ENCODE measurements around the gene C5. TPM values are rescaled to one million over a fixed set of nuclear protein-coding genes. Genes with fewer than 3 reads are reported as not detected.

C5 gene
- total RNA-seq, 3 donors from 2014 or later (not counting 1 experiment from before 2014, with no cell fraction given), result 1.5 to 2.0 (median 1.5) TPM

- Histone ChIP-seq H3K27me3 (ENCODE audit: control insufficient read depth, insufficient read depth, low read length) (no peaks in the 10 kb centered on the region), H3K9me3 (ENCODE audit: control insufficient read depth, insufficient read depth, low read length) (no peaks in the 10 kb centered on the region), H3K36me3 (ENCODE audit: control insufficient read depth, insufficient read depth, low read length) (no peaks in the 10 kb centered on the region), H3K27ac (ENCODE audit: low read length) (no peak overlapping the region), H3K4me1 (ENCODE audit: control insufficient read depth, insufficient read depth, low read length) (peaks cover 16% of the 10 kb centered on the region), H3K4me3 (ENCODE audit: low read length) (no peak overlapping the region)
- H3K4me3 Mint-ChIP-seq, result no peak overlapping the region
- H3K27me3 Mint-ChIP-seq (ENCODE audit: low read depth in 2 of 2), result peaks cover 0 to 9% of the 10 kb centered on the region in 2 donors
- H3K27ac Mint-ChIP-seq, result no peak overlapping the region
- peaks cover 13% of the 10 kb centered on the region in 2 donors for H3K4me1 Mint-ChIP-seq
- WGBS (ENCODE audit: insufficient coverage), result 96% methylated on average over 10 of the region's 10 CpGs
- no peaks in the 10 kb centered on the region for H3K9me3 Mint-ChIP-seq
- intact Hi-C loops (cut with micrococcal nuclease), result no loop called here
- no peaks in the 10 kb centered on the region for H3K36me3 Mint-ChIP-seq
- no peak for TF ChIP-seq CTCF (IDR thresholded peaks at IDR 0.05)
- ATAC-seq (no peak), DNase-seq (no peak)
These were observed 109.5 kb downstream of the C5 start for GRCh38 chr9:120940573-120940972.

- DNase-seq (no peak), ATAC-seq (no peak)
- TF ChIP-seq CTCF (IDR thresholded peaks at IDR 0.05), result no peak
- intact Hi-C loops (cut with micrococcal nuclease), result loop anchor here (5.0 kb wide), 1 partner anchor 147 kb away; the partner anchor contains the start of gene FBXW2
- Histone ChIP-seq H3K36me3 (ENCODE audit: control insufficient read depth, insufficient read depth, low read length) (no peaks in the 10 kb centered on the region), H3K4me1 (ENCODE audit: control insufficient read depth, insufficient read depth, low read length) (peaks cover 31% of the 10 kb centered on the region), H3K27me3 (ENCODE audit: control insufficient read depth, insufficient read depth, low read length) (no peaks in the 10 kb centered on the region), H3K27ac (ENCODE audit: low read length) (no peak overlapping the region), H3K9me3 (ENCODE audit: control insufficient read depth, insufficient read depth, low read length) (no peaks in the 10 kb centered on the region), H3K4me3 (ENCODE audit: low read length) (no peak overlapping the region)
- Mint-ChIP-seq H3K4me3 (no peak overlapping the region), H3K27me3 (ENCODE audit: low read depth in 2 of 2) (peaks cover 0 to 9% of the 10 kb centered on the region in 2 donors), H3K27ac (no peak overlapping the region), H3K4me1 (peaks cover 17 to 23% of the 10 kb centered on the region in 2 donors), H3K36me3 (no peaks in the 10 kb centered on the region), H3K9me3 (no peaks in the 10 kb centered on the region)
- 96% methylated on average over 2 of the region's 3 CpGs for WGBS (ENCODE audit: insufficient coverage)
These were observed 111.2 kb downstream of the C5 start for GRCh38 chr9:120938851-120939250.

GRCh38 chr9:120937596-120937995 is 112.5 kb downstream of the C5 start:
- Mint-ChIP-seq H3K27ac (no peak overlapping the region), H3K4me3 (no peak overlapping the region), H3K9me3 (no peaks in the 10 kb centered on the region), H3K27me3 (ENCODE audit: low read depth in 2 of 2) (peaks cover 0 to 9% of the 10 kb centered on the region in 2 donors), H3K36me3 (no peaks in the 10 kb centered on the region), H3K4me1 (peaks cover 18 to 30% of the 10 kb centered on the region in 2 donors)
- Histone ChIP-seq H3K27ac (ENCODE audit: low read length) (no peak overlapping the region), H3K4me1 (ENCODE audit: control insufficient read depth, insufficient read depth, low read length) (peaks cover 35% of the 10 kb centered on the region), H3K36me3 (ENCODE audit: control insufficient read depth, insufficient read depth, low read length) (no peaks in the 10 kb centered on the region), H3K9me3 (ENCODE audit: control insufficient read depth, insufficient read depth, low read length) (no peaks in the 10 kb centered on the region), H3K4me3 (ENCODE audit: low read length) (no peak overlapping the region), H3K27me3 (ENCODE audit: control insufficient read depth, insufficient read depth, low read length) (no peaks in the 10 kb centered on the region)
- ATAC-seq, result no peak
- TF ChIP-seq CTCF (IDR thresholded peaks at IDR 0.05), result no peak
- WGBS (ENCODE audit: insufficient coverage), result 100% methylated on average over 1 of the region's 1 CpG
- no peak for DNase-seq
- intact Hi-C loops (cut with micrococcal nuclease), result loop anchor here (5.0 kb wide), 1 partner anchor 145 kb away; the partner anchor contains the start of gene FBXW2

GRCh38 chr9:120937127-120937526 is 112.9 kb downstream of the C5 start:
- Histone ChIP-seq H3K4me3 (ENCODE audit: low read length) (no peak overlapping the region), H3K4me1 (ENCODE audit: control insufficient read depth, insufficient read depth, low read length) (peaks cover 40% of the 10 kb centered on the region), H3K27ac (ENCODE audit: low read length) (no peak overlapping the region), H3K27me3 (ENCODE audit: control insufficient read depth, insufficient read depth, low read length) (no peaks in the 10 kb centered on the region), H3K9me3 (ENCODE audit: control insufficient read depth, insufficient read depth, low read length) (no peaks in the 10 kb centered on the region), H3K36me3 (ENCODE audit: control insufficient read depth, insufficient read depth, low read length) (no peaks in the 10 kb centered on the region)
- intact Hi-C loops (cut with micrococcal nuclease), result loop anchor here (5.0 kb wide), 1 partner anchor 145 kb away; the partner anchor contains the start of gene FBXW2
- Mint-ChIP-seq H3K36me3 (no peaks in the 10 kb centered on the region), H3K4me1 (peaks cover 23 to 34% of the 10 kb centered on the region in 2 donors), H3K27me3 (ENCODE audit: low read depth in 2 of 2) (peaks cover 0 to 9% of the 10 kb centered on the region in 2 donors), H3K4me3 (no peak overlapping the region), H3K9me3 (no peaks in the 10 kb centered on the region), H3K27ac (peak overlapping the region; percentile 68 to 72)
- WGBS (ENCODE audit: insufficient coverage), result 95% methylated on average over 1 of the region's 1 CpG
- no peak for TF ChIP-seq CTCF (IDR thresholded peaks at IDR 0.05)
- DNase-seq, result no peak
- ATAC-seq, result no peak

Data from natural killer cell (primary cell).